HG02970 (cell line): ENCODE measurements around the gene MYO18A.
"Not testable (repeated sequence)": the region's sequence is repeated elsewhere in the genome, so short reads cannot be mapped to it uniquely, and the experiment has no call there.

Source experiments
- ATAC-seq: cut with Tn5 transposase; IDR thresholded peaks from one replicate; pipeline ENCODE4 v1.9.1; 2021; ENCODE audit warnings: mild to moderate bottlenecking, moderate library complexity, moderate number of reproducible peaks; ENCODE audit not compliant: unreplicated experiment, low FRiP score

The MYO18A gene

DNA sequence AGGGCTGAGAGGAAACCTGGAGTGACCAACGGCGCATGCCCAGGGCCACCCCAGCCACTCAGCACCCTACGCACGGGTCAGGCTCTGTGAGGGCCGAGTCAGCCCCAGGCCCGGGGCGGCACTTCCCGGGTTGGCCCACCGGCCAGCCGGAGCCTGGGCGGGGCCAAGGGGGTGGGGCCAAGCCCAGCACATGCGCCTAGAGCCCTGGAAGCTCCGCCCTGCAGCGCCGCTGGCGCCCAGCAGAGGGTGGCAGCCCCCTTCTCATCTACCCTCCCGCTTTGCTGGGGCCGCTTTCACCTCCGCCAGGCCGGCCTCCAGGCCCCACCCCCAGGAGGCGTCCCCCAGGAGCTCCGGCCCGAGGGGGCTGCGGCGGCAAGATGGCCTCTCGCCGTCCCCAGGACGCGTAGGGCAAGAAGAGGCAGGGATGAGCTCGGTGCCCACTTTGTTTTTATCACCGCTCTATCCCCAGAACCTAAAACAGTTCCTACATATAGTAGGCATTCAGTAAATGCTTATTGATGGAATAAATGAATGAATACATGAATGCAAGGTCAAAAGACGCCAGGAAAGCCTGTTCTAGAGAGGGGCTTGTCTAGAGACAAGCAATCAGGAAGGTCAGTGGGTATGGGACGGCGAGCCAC is 31.3 kb downstream of the MYO18A start:
- peak; percentile 84 for ATAC-seq

DNA sequence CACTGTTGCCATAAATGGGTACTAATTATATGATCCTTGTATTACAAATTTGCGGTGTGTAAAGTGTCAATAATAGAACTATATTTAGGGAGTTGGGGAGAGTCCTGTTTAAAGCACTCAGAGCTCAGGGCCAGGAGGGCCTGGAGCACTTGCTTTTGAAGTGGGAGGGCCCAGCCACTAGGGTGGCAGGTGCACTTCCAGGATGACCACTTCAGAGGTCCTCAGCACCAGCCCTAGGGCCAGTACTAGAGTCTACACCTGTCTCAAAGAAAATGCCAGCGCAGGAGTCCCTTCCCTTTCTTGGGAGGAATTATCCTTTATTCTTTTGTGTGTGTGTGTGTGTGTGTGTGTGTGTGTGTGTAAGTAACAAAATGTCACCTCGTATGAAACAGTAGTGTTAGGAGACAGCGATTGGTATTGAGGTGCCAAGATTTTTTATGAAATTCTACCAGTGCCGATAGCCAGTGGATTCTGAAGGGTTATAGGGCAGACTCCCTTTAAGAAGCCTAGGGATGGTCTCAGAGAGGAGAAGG is 31.9 kb downstream of the MYO18A start:
- ATAC-seq, result no peak

DNA sequence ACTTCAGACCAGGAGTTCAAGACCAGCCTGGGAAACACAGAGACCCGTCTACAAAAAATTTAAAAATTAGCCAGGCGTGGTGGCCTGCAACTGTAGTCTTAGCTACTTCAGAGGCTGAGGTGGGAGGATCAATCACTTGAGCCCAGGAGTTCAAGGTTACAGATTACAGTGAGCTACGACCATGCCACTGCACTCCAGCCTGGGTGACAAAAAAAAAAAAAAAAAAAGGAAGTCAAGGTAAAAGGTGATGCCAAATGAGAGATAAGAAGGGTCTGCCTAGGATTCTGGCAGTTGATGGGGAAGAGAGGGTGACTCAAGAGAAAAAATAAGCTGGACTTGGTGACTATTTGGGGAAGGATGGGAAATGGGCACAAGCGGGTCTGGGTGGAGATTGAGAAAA is 32.5 kb downstream of the MYO18A start:
- no peak for ATAC-seq

GRCh38 chr17:29147228-29147627 is 33.0 kb downstream of the MYO18A start:
- not testable (repeated sequence) for ATAC-seq

GRCh38 chr17:29146369-29146972 is 33.7 kb downstream of the MYO18A start:
- ATAC-seq, result no peak

GRCh38 chr17:29145289-29146073 is 34.7 kb downstream of the MYO18A start:
- ATAC-seq, result no peak

DNA sequence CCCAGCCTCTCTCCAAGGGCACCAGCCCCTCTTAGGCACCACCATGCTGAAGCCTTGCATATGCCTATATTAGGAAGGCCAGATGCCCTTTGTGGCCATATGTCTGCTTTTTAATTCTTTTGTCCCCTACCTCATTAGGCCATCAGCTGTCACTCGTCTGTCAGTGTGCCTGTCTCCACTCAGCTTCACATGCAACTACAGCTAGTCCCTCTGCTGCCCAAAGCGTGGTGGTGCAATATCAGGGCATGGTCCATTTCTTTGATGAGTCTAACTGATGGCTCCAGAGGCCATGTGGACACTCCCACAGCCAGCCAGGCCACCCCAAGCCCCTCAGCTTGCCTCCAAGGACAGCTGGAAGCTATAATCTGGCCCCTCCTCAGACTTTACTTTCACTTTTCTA is 36.3 kb downstream of the MYO18A start:
- no peak for ATAC-seq

DNA sequence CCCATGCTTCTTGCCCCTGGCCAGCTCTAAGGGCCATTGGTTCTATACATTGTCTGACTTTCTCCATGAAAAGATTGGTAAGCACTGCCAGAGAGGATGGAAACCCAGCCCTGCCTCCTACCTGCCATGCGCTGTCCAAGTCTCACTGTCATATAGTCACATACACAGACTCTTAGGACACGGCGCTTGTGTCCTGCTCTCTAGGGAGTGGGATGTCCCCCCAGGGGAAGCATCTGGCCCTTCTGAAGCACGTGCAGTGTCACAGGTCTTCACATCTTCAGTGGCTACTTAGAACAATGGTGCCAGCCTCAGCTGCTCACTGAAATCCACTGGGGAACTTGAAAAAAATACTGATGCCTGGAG is 38.7 kb downstream of the MYO18A start:
- no peak for ATAC-seq

GRCh38 chr17:29140631-29141513 is 39.3 kb downstream of the MYO18A start:
- no peak for ATAC-seq

GRCh38 chr17:29140051-29140621 is 40.1 kb downstream of the MYO18A start:
- no peak for ATAC-seq

DNA sequence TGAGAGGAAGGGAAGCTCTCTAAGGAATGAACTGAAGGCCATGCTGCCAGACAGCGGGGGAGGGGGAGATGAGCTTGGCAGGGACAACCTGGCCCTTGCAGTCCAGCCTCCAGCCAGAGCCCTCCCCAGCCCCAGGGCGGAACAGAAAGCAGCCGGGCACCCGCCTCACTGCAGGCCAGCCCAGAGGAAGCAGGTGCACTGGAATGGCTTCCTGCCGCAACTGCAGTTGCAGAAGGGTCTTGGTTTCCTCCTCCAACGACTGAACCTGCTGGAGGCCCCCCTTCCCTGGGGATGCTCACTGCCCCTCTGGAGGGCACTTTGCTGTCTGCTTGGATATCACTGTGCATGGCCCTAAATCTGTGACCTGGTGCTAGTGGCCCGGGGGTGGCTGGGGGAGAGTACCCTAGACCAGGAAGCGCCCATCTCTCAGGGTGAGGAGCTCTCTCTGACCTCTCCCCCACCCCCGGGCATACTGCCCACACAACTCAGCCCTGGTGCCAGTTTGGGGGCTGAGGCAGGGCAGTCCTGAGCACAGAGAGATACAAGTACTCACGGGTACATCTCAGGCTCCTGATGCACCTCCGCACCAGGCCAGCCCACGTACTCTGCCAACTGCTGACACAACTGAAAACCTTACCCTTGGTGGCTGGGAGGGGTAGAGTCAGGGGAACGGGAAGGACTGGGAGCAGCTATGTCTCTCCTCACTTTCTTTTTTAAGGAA is 41.1 kb downstream of the MYO18A start:
- ATAC-seq, result no peak

GRCh38 chr17:29138184-29138955 is 41.8 kb downstream of the MYO18A start:
- ATAC-seq, result no peak

DNA sequence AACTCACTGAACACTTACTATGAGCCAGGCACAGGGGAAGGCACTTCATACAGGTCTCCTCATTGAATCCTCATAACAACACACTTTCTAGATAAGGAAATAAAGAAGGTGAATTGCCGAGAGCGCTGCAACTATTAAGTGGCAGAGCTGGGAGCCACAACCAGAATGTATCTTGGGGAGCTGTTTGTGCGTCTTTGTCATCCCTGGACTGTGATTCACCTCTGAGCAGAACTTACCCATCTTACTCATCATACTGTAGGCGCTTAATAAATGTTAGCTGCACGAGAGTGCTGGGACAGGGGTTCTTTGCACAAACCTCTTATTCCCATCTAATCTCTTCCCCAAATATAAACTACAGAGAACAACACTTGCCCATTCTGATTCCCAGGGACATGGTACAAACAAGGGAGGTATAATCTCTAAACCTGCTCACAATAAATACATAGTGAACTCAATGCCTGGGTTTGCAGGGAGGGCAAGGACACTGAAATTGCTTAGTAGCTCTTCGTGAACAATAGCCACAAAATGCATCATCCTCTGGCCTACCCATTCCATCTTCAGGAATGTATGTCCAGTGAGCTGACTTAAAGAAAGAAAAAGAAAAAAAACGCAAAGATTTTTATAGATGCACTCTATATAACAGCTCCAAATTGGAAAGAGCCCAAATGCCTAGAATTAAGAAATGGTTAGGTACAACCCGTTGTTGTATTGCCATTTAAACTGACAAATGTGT is 43.0 kb downstream of the MYO18A start:
- ATAC-seq, result no peak

- no peak for ATAC-seq
Measured at GRCh38 chr17:29135464-29135863, 44.7 kb downstream of the MYO18A start.

- no peak for ATAC-seq
Measured at GRCh38 chr17:29133121-29133713, 47.0 kb downstream of the MYO18A start.

DNA sequence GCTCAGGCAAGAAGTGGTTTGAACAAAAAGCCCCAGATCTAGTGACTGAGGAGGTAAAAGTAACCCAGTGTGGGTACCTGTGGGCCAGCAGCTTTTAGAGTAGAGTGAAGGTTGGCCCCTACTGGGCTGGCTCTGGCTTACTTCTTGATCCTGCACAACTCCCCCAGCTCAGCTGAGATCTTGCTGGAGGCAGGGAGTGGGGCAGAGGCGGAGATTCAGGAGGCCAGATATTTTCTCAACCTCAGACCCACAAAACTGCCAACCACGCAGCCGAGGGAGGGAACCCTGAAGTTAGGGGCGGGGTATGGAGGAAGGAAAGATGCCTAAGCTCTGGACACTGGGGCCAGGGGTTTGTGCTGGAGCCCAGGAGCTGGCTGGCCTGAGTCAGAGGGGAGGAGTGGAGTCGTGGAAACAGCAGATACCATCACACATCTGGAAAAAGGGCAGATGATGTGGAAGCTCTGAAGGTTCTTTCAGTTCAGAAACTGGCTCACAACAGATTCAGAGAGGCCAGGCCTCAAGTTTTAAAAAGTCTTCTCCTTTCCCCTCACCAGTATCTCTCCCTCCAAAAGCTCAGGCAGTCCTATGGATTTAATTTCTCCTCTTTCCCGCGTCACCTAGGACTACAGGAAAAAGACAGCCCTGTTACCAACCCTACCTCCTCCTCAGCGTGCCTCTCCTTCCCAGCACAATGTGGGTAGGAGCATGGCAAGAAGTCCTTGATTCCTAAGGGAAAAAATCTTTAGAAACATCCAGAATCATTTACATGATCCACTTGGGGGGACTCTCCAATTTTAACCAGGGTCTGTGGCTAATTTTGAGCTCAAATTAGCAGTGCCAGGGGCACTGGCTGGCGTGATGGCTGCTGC is 48.1 kb downstream of the MYO18A start:
- ATAC-seq, result no peak

- no peak for ATAC-seq
Measured at GRCh38 chr17:29129731-29130130, 50.5 kb downstream of the MYO18A start.
